ENCODE data around the gene SLC34A1.

SLC34A1 gene

DNA sequence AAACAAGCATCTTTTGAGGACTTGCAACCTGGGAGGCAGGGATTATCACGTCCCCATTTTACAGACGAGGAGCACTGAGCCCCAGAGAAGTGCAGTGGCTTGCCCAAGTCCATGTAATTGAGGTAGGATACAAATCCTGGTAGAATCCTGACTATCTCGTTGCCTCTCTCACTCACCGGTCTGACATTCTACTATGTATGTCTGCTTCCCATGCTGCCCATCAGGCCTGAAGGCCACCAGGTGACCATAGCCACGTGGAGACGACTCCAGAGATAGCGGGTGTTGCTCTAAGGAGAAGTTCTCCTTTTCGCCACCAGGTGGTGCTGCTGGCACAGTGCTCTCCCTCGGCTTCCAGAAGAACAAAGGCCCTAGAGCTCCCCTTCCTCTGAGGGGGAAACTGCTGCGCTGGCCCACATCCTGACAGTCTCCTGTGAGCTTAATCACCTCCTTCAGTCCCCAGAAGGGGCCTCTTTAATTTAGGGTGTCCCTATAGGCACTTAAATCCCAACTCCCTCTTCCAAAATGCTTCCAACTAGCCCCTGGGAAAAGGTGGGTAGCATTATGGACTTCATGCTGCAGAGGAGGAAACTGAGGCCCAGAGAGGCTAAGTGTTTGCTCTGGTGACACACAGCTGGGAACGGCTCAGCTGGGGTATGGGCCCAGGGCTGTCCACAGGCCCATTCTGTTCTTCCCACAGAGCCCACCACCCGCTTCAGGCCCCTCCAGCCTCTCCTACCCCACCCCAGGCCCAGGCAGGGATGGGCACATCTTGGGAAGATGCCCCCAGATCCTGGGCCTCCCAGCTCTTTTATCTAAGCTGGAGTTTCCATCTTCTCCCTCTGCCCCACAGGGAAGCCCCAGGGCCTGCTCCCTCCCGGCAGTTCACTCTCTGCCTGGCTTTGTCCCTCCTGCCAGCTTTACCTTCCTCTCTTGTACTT, 6.4 kb downstream of the SLC34A1 start:
- H2BK120ac ChIP-seq (ENCODE audit: low read depth, low read length): peak overlapping the region; percentile 21
- no peak overlapping the region for H3K9ac ChIP-seq (ENCODE audit: low read depth, low read length, poor library complexity)
- no peak overlapping the region for H3K4me2 ChIP-seq (ENCODE audit: insufficient read depth, low read length, poor library complexity, severe bottlenecking)
- WGBS, 2 donors (ENCODE audit: extremely low coverage in 2 of 2, insufficient read length in 2 of 2, insufficient replicate concordance in 1 of 2): no CpG with 5 or more reads among the region's 13 CpGs
- H4K91ac ChIP-seq (ENCODE audit: low read depth, low read length, poor library complexity): no peak overlapping the region
- peak overlapping the region; percentile 54 for H2BK5ac ChIP-seq (ENCODE audit: low read length)
- H2AFZ ChIP-seq (ENCODE audit: low read length): peak overlapping the region; percentile 87
- H4K8ac ChIP-seq (ENCODE audit: low read depth, low read length): peak overlapping the region; percentile 7
- peak; percentile 87 for DNase-seq (ENCODE audit: low spot score)
- H2AK5ac ChIP-seq (ENCODE audit: low read depth, low read length): peak overlapping the region; percentile 99
- H3K27ac ChIP-seq (replicated peaks; ENCODE audit: low read length): no peak overlapping the region
- H3K4me1 ChIP-seq (ENCODE audit: control insufficient read depth in 2 of 2, insufficient read depth in 1 of 2, low read depth in 1 of 2, low read length in 2 of 2): peaks cover 2 to 14% of the 10 kb centered on the region in 2 donors
- no peak overlapping the region for H3K23ac ChIP-seq (ENCODE audit: low read depth, low read length, poor library complexity)
- H3K27me3 ChIP-seq (ENCODE audit: control insufficient read depth in 3 of 3, insufficient read depth in 3 of 3, low read depth in 1 of 3, low read length in 3 of 3): peaks cover 0 to 47% (median 0%) of the 10 kb centered on the region in 3 experiments
- no peak overlapping the region for H3K4ac ChIP-seq (ENCODE audit: low read length)
- peak overlapping the region; percentile 2 for H2BK12ac ChIP-seq (ENCODE audit: low read length)
- peak overlapping the region; percentile 20 for H3K18ac ChIP-seq (ENCODE audit: low read length)
- H3K14ac ChIP-seq (ENCODE audit: low read length): no peak overlapping the region
- no peaks in the 10 kb centered on the region for H3K79me1 ChIP-seq (ENCODE audit: low read depth, low read length)
- H2BK15ac ChIP-seq (ENCODE audit: low read length): peak overlapping the region; percentile 82
- H3K4me3 ChIP-seq (ENCODE audit: low read length in 2 of 2): no peak overlapping the region
- H3K36me3 ChIP-seq (replicated peaks in 1 of 2; ENCODE audit: control insufficient read depth in 2 of 2, insufficient read depth in 2 of 2, low read length in 2 of 2): no peaks in the 10 kb centered on the region
- H3K9me3 ChIP-seq (replicated peaks in 1 of 2; ENCODE audit: control insufficient read depth in 2 of 2, insufficient read depth in 1 of 2, low read depth in 1 of 2, low read length in 2 of 2): no peaks in the 10 kb centered on the region

DNA sequence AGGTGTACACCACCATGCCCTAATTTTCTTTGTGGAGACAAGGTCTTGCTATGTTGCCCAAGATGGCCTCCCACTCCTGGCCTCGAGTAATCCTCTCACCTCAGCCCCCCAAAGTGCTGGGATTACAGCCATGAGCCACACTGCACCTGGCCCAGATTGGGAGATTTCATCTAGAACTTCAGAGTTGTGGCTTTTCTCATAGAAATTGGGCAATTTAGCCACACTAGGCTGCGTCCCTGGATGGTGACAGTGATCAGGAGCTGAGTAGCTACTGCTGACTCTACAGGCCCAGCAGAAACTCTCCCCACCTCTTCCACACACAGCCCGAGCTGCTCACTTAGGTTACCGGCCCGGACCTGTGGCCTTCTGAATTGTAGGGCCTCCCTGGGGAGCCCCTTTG, 8.5 kb downstream of the SLC34A1 start:
- H3K4me3 ChIP-seq (ENCODE audit: low read length in 2 of 2): no peak overlapping the region
- H3K18ac ChIP-seq (ENCODE audit: low read length): no peak overlapping the region
- H3K14ac ChIP-seq (ENCODE audit: low read length): no peak overlapping the region
- H2BK5ac ChIP-seq (ENCODE audit: low read length): no peak overlapping the region
- peak overlapping the region; percentile 30 for H2BK120ac ChIP-seq (ENCODE audit: low read depth, low read length)
- H3K23ac ChIP-seq (ENCODE audit: low read depth, low read length, poor library complexity): no peak overlapping the region
- no CpG with 5 or more reads among the region's 5 CpGs for WGBS, 2 donors (ENCODE audit: extremely low coverage in 2 of 2, insufficient read length in 2 of 2, insufficient replicate concordance in 1 of 2)
- H3K4ac ChIP-seq (ENCODE audit: low read length): no peak overlapping the region
- no peak overlapping the region for H3K4me2 ChIP-seq (ENCODE audit: insufficient read depth, low read length, poor library complexity, severe bottlenecking)
- H2BK15ac ChIP-seq (ENCODE audit: low read length): no peak overlapping the region
- H2AFZ ChIP-seq (ENCODE audit: low read length): no peak overlapping the region
- no peaks in the 10 kb centered on the region for H3K9me3 ChIP-seq (replicated peaks in 1 of 2; ENCODE audit: control insufficient read depth in 2 of 2, insufficient read depth in 1 of 2, low read depth in 1 of 2, low read length in 2 of 2)
- DNase-seq (ENCODE audit: low spot score): no peak
- H3K4me1 ChIP-seq (ENCODE audit: control insufficient read depth in 2 of 2, insufficient read depth in 1 of 2, low read depth in 1 of 2, low read length in 2 of 2): peaks cover 2 to 14% of the 10 kb centered on the region in 2 donors
- no peaks in the 10 kb centered on the region for H3K79me1 ChIP-seq (ENCODE audit: low read depth, low read length)
- H2BK12ac ChIP-seq (ENCODE audit: low read length): no peak overlapping the region
- no peak overlapping the region for H4K8ac ChIP-seq (ENCODE audit: low read depth, low read length)
- no peak overlapping the region for H3K9ac ChIP-seq (ENCODE audit: low read depth, low read length, poor library complexity)
- H4K91ac ChIP-seq (ENCODE audit: low read depth, low read length, poor library complexity): no peak overlapping the region
- H3K27me3 ChIP-seq (ENCODE audit: control insufficient read depth in 3 of 3, insufficient read depth in 3 of 3, low read depth in 1 of 3, low read length in 3 of 3): peaks cover 0 to 51% (median 0%) of the 10 kb centered on the region in 3 experiments
- no peak overlapping the region for H2AK5ac ChIP-seq (ENCODE audit: low read depth, low read length)
- no peaks in the 10 kb centered on the region for H3K36me3 ChIP-seq (replicated peaks in 1 of 2; ENCODE audit: control insufficient read depth in 2 of 2, insufficient read depth in 2 of 2, low read length in 2 of 2)
- no peak overlapping the region for H3K27ac ChIP-seq (replicated peaks; ENCODE audit: low read length)

DNA sequence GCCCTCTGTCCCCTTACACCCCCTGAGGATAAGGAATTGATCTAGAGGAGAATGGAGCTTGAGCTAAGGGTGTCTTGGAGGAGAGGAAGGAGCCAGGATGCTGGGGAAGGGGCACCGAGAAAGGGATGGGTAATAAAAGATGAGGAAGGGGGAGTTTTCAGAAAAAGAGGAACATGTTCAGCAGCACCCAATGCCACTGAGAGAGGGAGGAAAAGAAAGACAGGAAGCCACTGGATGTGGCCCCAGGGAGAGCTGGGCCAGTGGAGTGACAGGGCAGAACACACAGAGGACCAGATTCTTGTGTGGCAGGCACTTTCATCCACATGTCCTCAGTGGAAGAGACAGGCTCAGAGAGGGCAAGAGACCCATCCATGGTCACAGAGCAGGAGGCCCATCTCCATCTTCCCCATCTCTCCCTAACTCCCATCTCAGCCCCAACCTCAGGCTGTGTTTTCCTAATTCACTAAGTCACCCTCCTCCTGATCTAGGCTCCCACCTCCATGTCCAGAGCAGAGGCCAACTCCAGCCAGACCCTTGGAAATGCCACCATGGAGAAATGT, 9.1 kb downstream of the SLC34A1 start:
- Histone ChIP-seq H2BK15ac (ENCODE audit: low read length) (no peak overlapping the region), H3K4me2 (ENCODE audit: insufficient read depth, low read length, poor library complexity, severe bottlenecking) (no peak overlapping the region), H3K4me1 (ENCODE audit: control insufficient read depth in 2 of 2, insufficient read depth in 1 of 2, low read depth in 1 of 2, low read length in 2 of 2) (peaks cover 2 to 14% of the 10 kb centered on the region in 2 donors), H2BK5ac (ENCODE audit: low read length) (no peak overlapping the region), H3K9ac (ENCODE audit: low read depth, low read length, poor library complexity) (no peak overlapping the region), H3K18ac (ENCODE audit: low read length) (no peak overlapping the region), H3K27me3 (ENCODE audit: control insufficient read depth in 3 of 3, insufficient read depth in 3 of 3, low read depth in 1 of 3, low read length in 3 of 3) (peaks cover 0 to 52% (median 0%) of the 10 kb centered on the region in 3 experiments), H3K4me3 (ENCODE audit: low read length in 2 of 2) (no peak overlapping the region), H3K4ac (ENCODE audit: low read length) (no peak overlapping the region), H2AK5ac (ENCODE audit: low read depth, low read length) (no peak overlapping the region), H3K9me3 (replicated peaks in 1 of 2; ENCODE audit: control insufficient read depth in 2 of 2, insufficient read depth in 1 of 2, low read depth in 1 of 2, low read length in 2 of 2) (no peaks in the 10 kb centered on the region), H3K79me1 (ENCODE audit: low read depth, low read length) (no peaks in the 10 kb centered on the region), H2BK120ac (ENCODE audit: low read depth, low read length) (no peak overlapping the region), H4K8ac (ENCODE audit: low read depth, low read length) (no peak overlapping the region), H3K36me3 (replicated peaks in 1 of 2; ENCODE audit: control insufficient read depth in 2 of 2, insufficient read depth in 2 of 2, low read length in 2 of 2) (no peaks in the 10 kb centered on the region), H3K23ac (ENCODE audit: low read depth, low read length, poor library complexity) (no peak overlapping the region), H2AFZ (ENCODE audit: low read length) (no peak overlapping the region), H2BK12ac (ENCODE audit: low read length) (no peak overlapping the region), H3K14ac (ENCODE audit: low read length) (no peak overlapping the region), H4K91ac (ENCODE audit: low read depth, low read length, poor library complexity) (no peak overlapping the region), H3K27ac (replicated peaks; ENCODE audit: low read length) (no peak overlapping the region)
- no CpG with 5 or more reads among the region's 1 CpG for WGBS, 2 donors (ENCODE audit: extremely low coverage in 2 of 2, insufficient read length in 2 of 2, insufficient replicate concordance in 1 of 2)
- DNase-seq (ENCODE audit: low spot score): no peak

DNA sequence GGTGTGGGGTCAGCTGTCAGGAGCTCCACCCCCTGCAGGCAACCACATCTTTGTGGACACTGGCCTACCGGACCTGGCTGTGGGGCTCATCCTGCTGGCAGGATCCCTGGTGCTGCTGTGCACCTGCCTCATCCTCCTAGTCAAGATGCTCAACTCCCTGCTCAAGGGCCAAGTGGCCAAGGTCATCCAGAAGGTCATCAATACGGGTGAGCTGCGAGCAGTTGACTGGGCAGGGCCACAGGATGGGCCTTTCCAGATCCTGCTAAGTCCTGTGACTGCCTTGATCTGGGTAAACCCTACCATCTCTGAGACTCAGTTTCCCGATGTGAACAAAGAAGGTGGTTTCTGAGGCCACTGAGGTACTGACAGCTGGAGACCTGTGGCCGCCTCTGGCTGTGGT, 9.8 kb downstream of the SLC34A1 start:
- Histone ChIP-seq H3K4me3 (ENCODE audit: low read length in 2 of 2) (no peak overlapping the region), H2AK5ac (ENCODE audit: low read depth, low read length) (no peak overlapping the region), H3K4me2 (ENCODE audit: insufficient read depth, low read length, poor library complexity, severe bottlenecking) (no peak overlapping the region), H3K14ac (ENCODE audit: low read length) (no peak overlapping the region), H3K23ac (ENCODE audit: low read depth, low read length, poor library complexity) (no peak overlapping the region), H2BK12ac (ENCODE audit: low read length) (no peak overlapping the region), H3K36me3 (replicated peaks in 1 of 2; ENCODE audit: control insufficient read depth in 2 of 2, insufficient read depth in 2 of 2, low read length in 2 of 2) (no peaks in the 10 kb centered on the region), H4K8ac (ENCODE audit: low read depth, low read length) (no peak overlapping the region), H3K27ac (replicated peaks; ENCODE audit: low read length) (no peak overlapping the region), H2BK15ac (ENCODE audit: low read length) (peak overlapping the region; percentile 62), H3K9me3 (replicated peaks in 1 of 2; ENCODE audit: control insufficient read depth in 2 of 2, insufficient read depth in 1 of 2, low read depth in 1 of 2, low read length in 2 of 2) (no peaks in the 10 kb centered on the region), H3K18ac (ENCODE audit: low read length) (peak overlapping the region; percentile 33), H2BK120ac (ENCODE audit: low read depth, low read length) (no peak overlapping the region), H3K9ac (ENCODE audit: low read depth, low read length, poor library complexity) (no peak overlapping the region), H3K4ac (ENCODE audit: low read length) (no peak overlapping the region), H2AFZ (ENCODE audit: low read length) (no peak overlapping the region), H3K4me1 (ENCODE audit: control insufficient read depth in 2 of 2, insufficient read depth in 1 of 2, low read depth in 1 of 2, low read length in 2 of 2) (peaks cover 2 to 10% of the 10 kb centered on the region in 2 donors), H3K27me3 (ENCODE audit: control insufficient read depth in 3 of 3, insufficient read depth in 3 of 3, low read depth in 1 of 3, low read length in 3 of 3) (peaks cover 0 to 46% (median 0%) of the 10 kb centered on the region in 3 experiments), H3K79me1 (ENCODE audit: low read depth, low read length) (peaks cover 1% of the 10 kb centered on the region), H4K91ac (ENCODE audit: low read depth, low read length, poor library complexity) (no peak overlapping the region), H2BK5ac (ENCODE audit: low read length) (peak overlapping the region; percentile 54)
- no peak for DNase-seq (ENCODE audit: low spot score)
- no CpG with 5 or more reads among the region's 5 CpGs for WGBS, 2 donors (ENCODE audit: extremely low coverage in 2 of 2, insufficient read length in 2 of 2, insufficient replicate concordance in 1 of 2)

Data from neuronal stem cell (in vitro differentiated cells).